Activated CD8-positive, alpha-beta memory T cell treated with anti-CD3 and anti-CD28 coated beads, Interleukin-2, amount 50 U/mL, for 1 hour (primary cell): ENCODE results near the gene GREB1L.
"Not testable (repeated sequence)": the region's sequence is repeated elsewhere in the genome, so short reads cannot be mapped to it uniquely, and the experiment has no call there.

ENCODE experiments used
- DNase-seq: peaks from one replicate; pipeline ENCODE4 v3.0.0-alpha.2; 2020; ENCODE audit errors: extremely low read depth

GREB1L gene

GRCh38 chr18:21366896-21367295 is 124.9 kb downstream of the GREB1L start:
- no peak for DNase-seq

- no peak for DNase-seq
Observed at GRCh38 chr18:21369146-21369545, 127.1 kb downstream of the GREB1L start.

GRCh38 chr18:21369597-21369996 is 127.6 kb downstream of the GREB1L start:
- not testable (repeated sequence) for DNase-seq

DNA sequence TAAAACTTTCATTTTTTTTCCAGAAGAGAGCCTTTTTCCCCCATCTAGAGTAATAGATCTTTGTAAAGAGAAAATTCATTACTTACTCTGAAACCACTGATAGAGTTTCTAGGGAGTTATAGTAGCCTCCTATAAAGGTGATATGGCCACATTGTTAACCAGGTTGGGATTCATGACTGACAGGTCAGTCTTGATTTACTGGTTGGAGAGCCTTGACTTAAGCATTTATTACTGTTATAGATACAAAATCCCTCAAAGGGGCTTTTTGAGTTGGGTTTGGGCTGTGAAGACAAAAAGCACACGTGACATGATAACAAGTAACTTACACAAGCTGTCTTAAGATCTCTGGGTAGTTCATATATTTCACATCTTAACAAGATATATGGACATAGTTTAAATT is 141.0 kb downstream of the GREB1L start:
- DNase-seq: no peak

- DNase-seq: no peak
Observed at GRCh38 chr18:21386523-21387240, 144.7 kb downstream of the GREB1L start.

DNA sequence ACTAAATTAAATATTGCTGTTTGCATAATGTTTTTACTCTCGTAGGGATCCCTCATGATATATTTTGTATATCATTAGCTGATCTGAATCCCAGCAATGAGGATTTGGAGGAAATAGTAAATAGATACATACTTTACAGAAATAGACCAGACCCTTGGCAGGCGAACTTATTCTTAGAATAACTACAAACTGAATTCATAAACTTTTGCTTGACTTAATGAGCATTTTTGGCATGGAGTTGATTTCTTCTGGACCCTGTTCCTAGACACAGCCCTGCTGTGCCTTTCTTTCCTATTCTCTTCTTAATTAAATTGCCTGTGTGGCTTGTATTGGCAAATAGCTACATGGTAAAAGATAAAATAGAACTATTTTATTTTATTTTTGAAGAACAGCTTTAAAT is 145.9 kb downstream of the GREB1L start:
- DNase-seq: no peak

- DNase-seq: no peak
Observed at GRCh38 chr18:21389283-21389682, 147.3 kb downstream of the GREB1L start.

GRCh38 chr18:21389903-21390302 is 147.9 kb downstream of the GREB1L start:
- no peak for DNase-seq

- DNase-seq: no peak
Observed at GRCh38 chr18:21391074-21391673, 149.1 kb downstream of the GREB1L start.

DNA sequence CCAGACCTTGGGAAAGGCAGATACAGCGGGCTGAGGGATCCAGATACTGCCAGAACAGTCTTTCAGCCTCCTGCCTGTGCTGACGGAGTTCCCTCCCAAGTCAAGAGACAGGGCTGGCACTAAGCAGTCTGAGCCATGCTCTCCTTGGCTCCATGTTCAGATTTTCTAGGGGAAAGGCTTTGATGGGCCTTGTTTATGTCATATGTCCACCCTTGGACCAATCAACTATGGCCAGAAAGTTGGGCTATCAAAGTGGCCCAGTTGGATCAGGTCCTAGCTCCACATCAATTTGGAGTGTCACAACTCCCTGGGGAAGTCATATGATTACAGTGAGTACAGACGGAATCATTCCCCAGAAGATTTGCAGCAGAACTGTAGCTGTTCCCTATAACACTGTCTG is 152.0 kb downstream of the GREB1L start:
- no peak for DNase-seq

- no peak for DNase-seq
Observed at GRCh38 chr18:21398121-21398520, 156.1 kb downstream of the GREB1L start.

DNA sequence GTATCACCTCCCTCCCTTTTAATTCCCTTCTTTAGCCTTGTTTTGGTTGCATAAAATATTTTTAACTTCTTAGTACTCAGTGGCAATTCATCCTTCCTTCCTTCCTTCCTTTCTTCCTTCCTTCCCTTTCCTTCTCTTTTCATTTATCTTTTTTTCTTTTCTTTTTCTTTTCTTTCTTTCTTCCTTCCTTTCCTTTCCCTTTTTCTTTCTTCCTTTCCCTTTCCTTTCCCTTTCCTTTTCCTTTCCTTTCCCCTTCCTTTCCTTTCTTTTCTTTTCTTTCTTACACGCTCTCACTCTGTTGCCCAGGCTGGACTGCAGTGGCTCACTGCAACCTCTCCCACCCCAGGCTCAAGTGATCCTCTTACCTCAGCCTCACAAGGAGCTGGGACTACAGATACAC is 160.2 kb downstream of the GREB1L start:
- no peak for DNase-seq

DNA sequence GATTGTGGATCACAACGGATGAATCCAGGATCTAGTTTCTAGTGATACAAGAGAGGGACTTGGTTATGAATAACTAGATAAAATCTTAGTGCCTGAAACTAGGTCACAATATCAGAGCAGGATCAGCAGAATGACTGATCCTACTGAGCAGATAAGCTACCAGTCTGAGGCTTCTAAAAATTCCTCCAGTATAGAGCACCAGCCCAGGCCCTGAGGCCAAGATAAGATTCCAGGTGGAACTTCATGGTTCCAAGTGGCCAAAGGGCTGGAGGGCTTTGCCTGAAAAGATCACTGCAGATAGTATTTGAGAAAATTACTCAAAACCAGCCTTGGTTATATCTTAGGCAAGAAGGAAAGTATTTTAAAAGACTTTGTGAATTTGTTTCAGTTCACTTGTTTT is 162.4 kb downstream of the GREB1L start:
- no peak for DNase-seq

DNA sequence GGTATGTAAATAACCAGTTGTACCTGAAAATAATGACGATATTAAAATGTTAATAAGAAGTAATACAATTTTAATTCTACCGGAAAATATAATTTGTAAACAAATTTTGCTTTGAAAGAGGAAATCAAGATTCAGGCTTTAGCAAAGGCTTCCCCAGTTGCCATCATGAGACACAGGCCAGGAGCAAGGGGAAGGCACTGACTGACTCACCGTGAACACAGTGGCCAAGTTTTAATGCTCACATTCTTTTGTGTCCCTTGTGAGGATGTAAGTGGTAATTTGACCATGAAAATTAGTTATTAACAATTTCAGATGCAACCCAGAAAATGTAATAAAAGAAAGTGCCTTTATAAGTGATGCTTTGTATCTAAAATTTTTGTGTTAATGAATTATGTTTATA is 164.1 kb downstream of the GREB1L start:
- DNase-seq: no peak

GRCh38 chr18:21408681-21409080 is 166.6 kb downstream of the GREB1L start:
- DNase-seq: no peak

GRCh38 chr18:21433436-21433835 is 191.4 kb downstream of the GREB1L start:
- no peak for DNase-seq

DNA sequence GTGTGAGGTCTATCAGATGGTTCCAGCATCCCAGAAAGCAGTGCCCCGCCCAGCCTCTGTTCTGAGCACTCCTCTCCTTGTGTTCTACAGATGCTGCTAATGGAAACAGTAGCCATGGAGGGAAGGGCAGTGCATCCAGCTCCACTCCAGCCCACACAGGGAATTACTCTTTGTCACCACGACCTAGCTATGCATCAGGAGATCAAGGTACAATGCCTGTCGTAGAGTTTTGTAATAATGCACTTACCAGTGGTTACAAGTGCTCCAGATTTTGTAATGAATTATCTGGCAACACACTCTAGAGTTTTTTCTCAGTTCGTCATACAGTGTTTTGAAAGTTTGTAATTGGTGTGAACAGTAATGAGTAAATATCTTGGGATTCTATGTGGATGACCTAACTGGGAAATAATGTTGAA is 197.4 kb downstream of the GREB1L start:
- DNase-seq: no peak

GRCh38 chr18:21441670-21442069 is 199.6 kb downstream of the GREB1L start:
- DNase-seq: no peak

DNA sequence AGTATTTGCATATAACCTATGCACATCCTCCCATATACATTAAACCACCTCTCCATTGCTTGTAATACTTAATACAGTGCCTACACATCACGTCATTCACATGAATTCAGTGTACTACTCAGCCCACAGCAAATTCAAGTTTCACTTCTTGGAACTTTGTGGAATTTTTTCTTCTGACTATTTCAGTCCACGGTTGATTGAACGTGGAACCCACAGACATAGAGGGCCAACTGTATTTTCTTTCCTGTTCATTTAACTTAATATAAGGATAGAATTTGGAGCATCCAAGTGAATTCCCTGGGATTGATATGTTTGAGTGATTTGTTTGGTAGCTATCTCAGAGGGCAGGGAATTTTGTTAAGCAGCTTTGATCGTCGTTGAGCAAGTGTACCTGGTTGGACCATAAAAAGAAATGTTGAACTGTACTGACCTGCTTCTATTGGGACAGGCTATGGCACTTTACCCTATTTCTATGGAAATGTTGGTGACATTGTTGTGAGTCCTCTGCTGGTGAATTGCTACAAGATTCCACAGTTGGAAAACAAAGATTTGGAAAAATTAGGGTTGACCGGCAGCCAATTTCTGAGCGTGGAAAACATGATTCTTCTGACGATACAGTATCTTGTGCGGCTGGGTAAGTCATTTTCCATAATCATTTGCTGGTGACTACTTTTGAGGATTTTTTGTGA is 201.9 kb downstream of the GREB1L start:
- no peak for DNase-seq

DNA sequence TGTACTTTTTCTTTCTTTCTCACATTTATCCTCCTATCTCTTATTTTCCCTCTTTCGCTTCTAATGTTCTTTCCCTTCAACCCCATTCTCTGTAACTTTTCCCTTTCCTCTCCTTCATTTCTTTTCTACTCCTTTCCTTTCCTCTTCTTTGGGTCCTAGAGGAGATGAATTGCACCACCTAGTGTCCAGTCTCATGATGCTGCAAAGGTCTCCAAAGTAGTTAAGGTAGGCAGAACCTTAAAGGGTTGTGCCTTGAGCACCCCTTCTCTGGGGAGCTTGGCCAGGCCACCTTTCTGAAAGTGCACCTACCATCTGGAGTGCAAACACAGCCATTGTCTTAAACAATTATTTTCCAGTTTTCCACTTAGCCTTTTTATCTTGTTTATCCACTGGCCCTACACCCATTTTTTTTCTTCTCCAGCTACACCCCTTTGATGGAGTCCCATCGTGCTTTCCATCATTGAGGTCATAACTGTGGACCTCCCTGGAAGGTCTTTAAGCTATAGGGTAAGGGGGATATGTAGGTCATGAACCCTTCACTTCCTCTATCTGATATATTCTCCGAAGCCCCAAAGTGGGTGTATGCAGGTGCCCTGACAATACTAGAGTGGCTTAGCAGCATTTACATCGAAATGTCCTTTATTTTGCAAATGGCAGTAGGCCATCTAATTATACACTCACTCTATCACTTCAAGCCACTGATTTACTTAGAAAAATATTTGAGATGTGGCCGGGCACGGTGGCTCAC is 202.6 kb downstream of the GREB1L start:
- DNase-seq: no peak

GRCh38 chr18:21448299-21448698 is 206.3 kb downstream of the GREB1L start:
- DNase-seq: no peak
